Measurements from ENCODE around the gene NKD2. TPM values are rescaled to one million over a fixed set of nuclear protein-coding genes. Genes with fewer than 3 reads are reported as not detected.

The NKD2 gene
- total RNA-seq, 1 donor from 2014 or later = 0.41 TPM

DNA sequence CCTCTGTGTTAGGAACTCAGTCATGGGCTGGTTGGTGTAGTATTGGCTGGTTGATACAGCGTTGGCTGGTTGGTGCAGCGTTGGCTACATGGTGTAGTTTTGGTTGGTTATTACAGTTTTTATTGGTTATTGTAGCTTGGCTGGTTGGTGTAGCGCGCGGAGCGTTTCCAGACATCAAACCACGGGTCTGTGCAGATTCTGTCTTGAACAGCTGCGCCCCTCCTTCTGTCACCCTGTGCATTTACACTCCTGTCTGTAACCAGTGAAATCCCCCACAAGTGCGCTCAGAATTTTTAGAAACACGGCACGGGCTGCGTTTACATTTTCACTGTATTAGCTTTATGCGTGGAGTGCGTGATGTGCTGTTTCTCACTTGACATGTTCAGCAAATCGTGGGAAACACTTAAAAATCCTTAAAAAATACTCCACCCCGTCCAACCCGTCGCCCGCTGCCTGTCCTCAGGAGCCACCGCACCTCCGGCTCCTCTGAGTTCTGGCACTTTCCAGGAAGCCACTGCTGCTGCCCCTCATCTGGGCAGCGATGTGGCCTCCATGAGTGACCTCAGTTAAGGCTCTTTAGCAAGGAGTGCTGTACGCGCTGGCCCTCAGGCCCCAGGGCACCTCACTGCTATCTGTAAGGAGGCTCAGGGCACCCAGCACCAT is 20.8 kb downstream of the NKD2 start:
- Histone ChIP-seq H3K27me3 (ENCODE audit: insufficient read depth, low read length) (peaks cover 4% of the 10 kb centered on the region), H3K27ac (ENCODE audit: low read depth, low read length) (no peak overlapping the region), H4K20me1 (ENCODE audit: insufficient read depth, low read length) (no peaks in the 10 kb centered on the region), H2AFZ (ENCODE audit: low read depth, low read length) (no peak overlapping the region), H3K36me3 (ENCODE audit: insufficient read depth, low read length) (no peaks in the 10 kb centered on the region), H3K4me2 (ENCODE audit: low read length) (no peak overlapping the region), H3K4me3 (ENCODE audit: insufficient read depth, low read depth, low read length) (no peak overlapping the region), H3K4me1 (ENCODE audit: insufficient read depth, low read length) (no peaks in the 10 kb centered on the region), H3K79me2 (ENCODE audit: insufficient read depth, low read length) (no peaks in the 10 kb centered on the region), H3K9me3 (ENCODE audit: insufficient read depth, low read depth, low read length) (no peaks in the 10 kb centered on the region), H3K9ac (ENCODE audit: low read length) (no peak overlapping the region)
- Mint-ChIP-seq H3K4me3 (ENCODE audit: unreplicated experiment) (no peak overlapping the region), H3K27ac (ENCODE audit: unreplicated experiment) (no peak overlapping the region), H3K36me3 (ENCODE audit: low read depth, unreplicated experiment) (no peaks in the 10 kb centered on the region), H3K27me3 (ENCODE audit: low read depth, unreplicated experiment) (peaks cover 33% of the 10 kb centered on the region), H3K9me3 (ENCODE audit: unreplicated experiment) (no peaks in the 10 kb centered on the region), H3K4me1 (ENCODE audit: low read depth, unreplicated experiment) (no peaks in the 10 kb centered on the region)
- DNase-seq (ENCODE audit: low read depth) = no peak
- no peak for FAIRE-seq
- TF ChIP-seq, protein P1, sequence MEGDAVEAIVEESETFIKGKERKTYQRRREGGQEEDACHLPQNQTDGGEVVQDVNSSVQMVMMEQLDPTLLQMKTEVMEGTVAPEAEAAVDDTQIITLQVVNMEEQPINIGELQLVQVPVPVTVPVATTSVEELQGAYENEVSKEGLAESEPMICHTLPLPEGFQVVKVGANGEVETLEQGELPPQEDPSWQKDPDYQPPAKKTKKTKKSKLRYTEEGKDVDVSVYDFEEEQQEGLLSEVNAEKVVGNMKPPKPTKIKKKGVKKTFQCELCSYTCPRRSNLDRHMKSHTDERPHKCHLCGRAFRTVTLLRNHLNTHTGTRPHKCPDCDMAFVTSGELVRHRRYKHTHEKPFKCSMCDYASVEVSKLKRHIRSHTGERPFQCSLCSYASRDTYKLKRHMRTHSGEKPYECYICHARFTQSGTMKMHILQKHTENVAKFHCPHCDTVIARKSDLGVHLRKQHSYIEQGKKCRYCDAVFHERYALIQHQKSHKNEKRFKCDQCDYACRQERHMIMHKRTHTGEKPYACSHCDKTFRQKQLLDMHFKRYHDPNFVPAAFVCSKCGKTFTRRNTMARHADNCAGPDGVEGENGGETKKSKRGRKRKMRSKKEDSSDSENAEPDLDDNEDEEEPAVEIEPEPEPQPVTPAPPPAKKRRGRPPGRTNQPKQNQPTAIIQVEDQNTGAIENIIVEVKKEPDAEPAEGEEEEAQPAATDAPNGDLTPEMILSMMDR (IDR thresholded peaks at IDR 0.05; ENCODE audit: insufficient read depth, low read depth, low read length) = no peak
- TF ChIP-seq EZH2 (IDR thresholded peaks at IDR 0.05; ENCODE audit: insufficient read depth, low read length) = no peak

DNA sequence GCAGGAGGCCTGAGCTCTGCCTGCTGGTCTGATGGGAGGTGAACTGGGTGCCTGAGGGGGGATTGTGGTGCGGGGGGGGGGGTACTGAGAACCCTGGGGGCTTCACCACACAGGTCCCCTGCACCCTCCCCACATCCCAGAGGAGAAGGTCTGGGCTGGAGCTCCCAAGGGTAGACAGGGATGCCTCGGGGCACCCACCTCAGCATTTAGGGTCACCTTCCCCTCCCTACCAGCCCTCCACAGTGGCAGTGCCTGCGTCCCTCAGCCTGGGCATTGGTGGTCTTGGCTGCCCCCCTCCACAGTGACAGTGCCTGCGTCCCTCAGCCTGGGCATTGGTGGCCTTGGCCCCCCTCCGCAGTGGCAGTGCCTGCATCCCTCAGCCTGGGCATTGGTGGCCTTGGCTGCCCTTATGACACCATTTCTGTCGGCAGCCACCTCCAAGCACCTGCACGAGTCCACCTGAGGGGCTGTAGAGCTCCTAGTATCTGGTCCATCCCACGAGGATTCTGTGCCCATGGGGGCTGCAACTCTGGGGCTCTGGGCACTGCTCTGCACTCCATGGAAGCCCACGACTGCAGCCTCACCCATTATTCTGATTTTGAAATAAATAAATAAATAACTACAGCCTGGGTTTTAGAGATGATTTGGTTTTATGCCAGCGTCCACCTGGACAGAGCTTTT is 21.5 kb downstream of the NKD2 start:
- Mint-ChIP-seq H3K9me3 (ENCODE audit: unreplicated experiment) (no peaks in the 10 kb centered on the region), H3K4me3 (ENCODE audit: unreplicated experiment) (no peak overlapping the region), H3K27me3 (ENCODE audit: low read depth, unreplicated experiment) (peaks cover 38% of the 10 kb centered on the region), H3K4me1 (ENCODE audit: low read depth, unreplicated experiment) (no peaks in the 10 kb centered on the region), H3K36me3 (ENCODE audit: low read depth, unreplicated experiment) (no peaks in the 10 kb centered on the region), H3K27ac (ENCODE audit: unreplicated experiment) (no peak overlapping the region)
- Histone ChIP-seq H3K27me3 (ENCODE audit: insufficient read depth, low read length) (peaks cover 4% of the 10 kb centered on the region), H3K4me3 (ENCODE audit: insufficient read depth, low read depth, low read length) (no peak overlapping the region), H3K9me3 (ENCODE audit: insufficient read depth, low read depth, low read length) (no peaks in the 10 kb centered on the region), H3K4me1 (ENCODE audit: insufficient read depth, low read length) (no peaks in the 10 kb centered on the region), H3K79me2 (ENCODE audit: insufficient read depth, low read length) (no peaks in the 10 kb centered on the region), H4K20me1 (ENCODE audit: insufficient read depth, low read length) (no peaks in the 10 kb centered on the region), H2AFZ (ENCODE audit: low read depth, low read length) (no peak overlapping the region), H3K9ac (ENCODE audit: low read length) (no peak overlapping the region), H3K27ac (ENCODE audit: low read depth, low read length) (no peak overlapping the region), H3K4me2 (ENCODE audit: low read length) (no peak overlapping the region), H3K36me3 (ENCODE audit: insufficient read depth, low read length) (no peaks in the 10 kb centered on the region)
- no peak for FAIRE-seq
- TF ChIP-seq, protein P1 (IDR thresholded peaks at IDR 0.05; ENCODE audit: insufficient read depth, low read depth, low read length) = no peak
- no peak for TF ChIP-seq EZH2 (IDR thresholded peaks at IDR 0.05; ENCODE audit: insufficient read depth, low read length)
- DNase-seq (ENCODE audit: low read depth) = no peak

DNA sequence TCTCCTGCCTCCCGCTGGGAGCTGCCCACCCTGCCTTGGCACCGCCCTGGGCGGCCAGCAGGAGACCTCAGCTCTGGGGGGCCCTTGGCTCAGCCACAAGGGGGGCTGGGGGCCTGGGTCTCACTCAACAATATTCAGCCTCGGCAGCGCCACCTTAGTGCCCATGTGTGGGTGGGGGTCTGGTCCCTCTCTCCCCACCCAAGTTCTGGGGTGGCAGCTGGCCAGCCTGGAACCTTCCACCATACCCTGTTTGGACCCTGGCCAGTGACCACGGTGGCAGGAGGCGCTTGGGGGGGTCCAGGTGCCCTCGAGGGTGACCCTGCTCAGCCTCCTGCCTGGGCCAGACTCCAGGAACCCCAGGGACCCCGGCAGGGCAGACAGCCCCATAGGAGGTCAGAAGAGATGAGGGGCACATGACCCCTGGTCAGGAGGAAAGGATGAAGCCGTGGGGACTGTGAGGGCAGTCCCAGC is 22.2 kb downstream of the NKD2 start:
- no peak overlapping the region for H3K27ac ChIP-seq (ENCODE audit: low read depth, low read length)
- no peak overlapping the region for H3K4me3 Mint-ChIP-seq (ENCODE audit: unreplicated experiment)
- no peak for DNase-seq (ENCODE audit: low read depth)

More for the DNA sequence above, 22.2 kb downstream of the NKD2 start:
- FAIRE-seq = no peak
- Histone ChIP-seq H3K4me1 (ENCODE audit: insufficient read depth, low read length) (no peaks in the 10 kb centered on the region), H3K9ac (ENCODE audit: low read length) (no peak overlapping the region), H2AFZ (ENCODE audit: low read depth, low read length) (no peak overlapping the region), H3K27me3 (ENCODE audit: insufficient read depth, low read length) (peaks cover 4% of the 10 kb centered on the region), H4K20me1 (ENCODE audit: insufficient read depth, low read length) (no peaks in the 10 kb centered on the region), H3K36me3 (ENCODE audit: insufficient read depth, low read length) (no peaks in the 10 kb centered on the region), H3K9me3 (ENCODE audit: insufficient read depth, low read depth, low read length) (no peaks in the 10 kb centered on the region), H3K4me3 (ENCODE audit: insufficient read depth, low read depth, low read length) (no peak overlapping the region), H3K4me2 (ENCODE audit: low read length) (no peak overlapping the region), H3K79me2 (ENCODE audit: insufficient read depth, low read length) (no peaks in the 10 kb centered on the region)
- H3K27ac Mint-ChIP-seq (ENCODE audit: unreplicated experiment) = no peak overlapping the region
- H3K9me3 Mint-ChIP-seq (ENCODE audit: unreplicated experiment) = no peaks in the 10 kb centered on the region
- no peak for TF ChIP-seq EZH2 (IDR thresholded peaks at IDR 0.05; ENCODE audit: insufficient read depth, low read length)
- TF ChIP-seq, protein P1 (IDR thresholded peaks at IDR 0.05; ENCODE audit: insufficient read depth, low read depth, low read length) = no peak
- no peaks in the 10 kb centered on the region for H3K36me3 Mint-ChIP-seq (ENCODE audit: low read depth, unreplicated experiment)
- peaks cover 40% of the 10 kb centered on the region for H3K27me3 Mint-ChIP-seq (ENCODE audit: low read depth, unreplicated experiment)
- no peaks in the 10 kb centered on the region for H3K4me1 Mint-ChIP-seq (ENCODE audit: low read depth, unreplicated experiment)

All from astrocyte (in vitro differentiated cells and primary cell).